ENCODE results near the gene COMMD1. TPM values are rescaled to one million over a fixed set of nuclear protein-coding genes. Genes with fewer than 3 reads are reported as not detected.
"Not testable (repeated sequence)": the region's sequence is repeated elsewhere in the genome, so short reads cannot be mapped to it uniquely, and the experiment has no call there.

COMMD1 gene
- total and polyA plus RNA-seq, 2 donors (not counting 3 experiments of a cell fraction or from before 2014, with no cell fraction given) = 39.5 to 57.1 TPM

DNA sequence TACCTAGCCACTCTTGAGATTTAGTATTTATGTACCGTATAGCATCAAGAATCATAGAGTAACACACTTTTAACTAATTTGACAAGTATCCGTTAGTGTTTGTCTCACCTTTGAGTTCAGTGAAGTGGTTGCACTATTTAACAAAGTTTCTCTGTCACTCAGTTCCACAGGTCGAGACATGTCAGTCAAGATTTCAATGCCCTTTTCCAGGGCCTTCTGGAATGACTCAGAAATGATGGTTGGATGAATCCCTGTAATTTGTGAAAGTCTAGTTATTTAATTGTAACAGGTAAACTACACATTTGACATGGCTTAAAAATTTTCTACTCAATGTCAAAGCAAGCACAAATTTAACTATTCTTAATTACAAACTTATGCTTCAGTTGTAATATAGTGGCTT, 26.7 kb upstream of the COMMD1 start:
- intact Hi-C loops (cut with micrococcal nuclease) = no loop called here
- TF ChIP-seq GATA2 (IDR thresholded peaks at IDR 0.05; ENCODE audit: insufficient read depth, insufficient read length, low read depth, low read length) = no peak
- TF ChIP-seq EZH2 (IDR thresholded peaks at IDR 0.05; ENCODE audit: borderline replicate concordance, low read depth, low read length, severe bottlenecking) = no peak
- TF ChIP-seq MAX (IDR thresholded peaks at IDR 0.05; ENCODE audit: insufficient read depth, insufficient read length) = no peak
- no peak for TF ChIP-seq MYC (IDR thresholded peaks at IDR 0.05; ENCODE audit: low read depth, low read length)
- TF ChIP-seq POLR2A (IDR thresholded peaks at IDR 0.05; ENCODE audit: low read depth, low read length) = no peak
- no peak for TF ChIP-seq JUN (IDR thresholded peaks at IDR 0.05; ENCODE audit: borderline replicate concordance, insufficient read depth, insufficient read length, low read depth)
- no peak for TF ChIP-seq FOS (IDR thresholded peaks at IDR 0.05; ENCODE audit: borderline replicate concordance, insufficient read depth, low read length)
- TF ChIP-seq, protein P1, sequence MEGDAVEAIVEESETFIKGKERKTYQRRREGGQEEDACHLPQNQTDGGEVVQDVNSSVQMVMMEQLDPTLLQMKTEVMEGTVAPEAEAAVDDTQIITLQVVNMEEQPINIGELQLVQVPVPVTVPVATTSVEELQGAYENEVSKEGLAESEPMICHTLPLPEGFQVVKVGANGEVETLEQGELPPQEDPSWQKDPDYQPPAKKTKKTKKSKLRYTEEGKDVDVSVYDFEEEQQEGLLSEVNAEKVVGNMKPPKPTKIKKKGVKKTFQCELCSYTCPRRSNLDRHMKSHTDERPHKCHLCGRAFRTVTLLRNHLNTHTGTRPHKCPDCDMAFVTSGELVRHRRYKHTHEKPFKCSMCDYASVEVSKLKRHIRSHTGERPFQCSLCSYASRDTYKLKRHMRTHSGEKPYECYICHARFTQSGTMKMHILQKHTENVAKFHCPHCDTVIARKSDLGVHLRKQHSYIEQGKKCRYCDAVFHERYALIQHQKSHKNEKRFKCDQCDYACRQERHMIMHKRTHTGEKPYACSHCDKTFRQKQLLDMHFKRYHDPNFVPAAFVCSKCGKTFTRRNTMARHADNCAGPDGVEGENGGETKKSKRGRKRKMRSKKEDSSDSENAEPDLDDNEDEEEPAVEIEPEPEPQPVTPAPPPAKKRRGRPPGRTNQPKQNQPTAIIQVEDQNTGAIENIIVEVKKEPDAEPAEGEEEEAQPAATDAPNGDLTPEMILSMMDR (IDR thresholded peaks at IDR 0.05; ENCODE audit: extremely low read depth in 1 of 2, insufficient read depth in 1 of 2, low read depth in 1 of 2, low read length in 2 of 2) = no peak
- TF ChIP-seq POLR2AphosphoS5 (IDR thresholded peaks at IDR 0.05; ENCODE audit: insufficient read depth, low read depth, low read length) = no peak
- BruUV-seq (replicated peaks) = no TSS peak

DNA sequence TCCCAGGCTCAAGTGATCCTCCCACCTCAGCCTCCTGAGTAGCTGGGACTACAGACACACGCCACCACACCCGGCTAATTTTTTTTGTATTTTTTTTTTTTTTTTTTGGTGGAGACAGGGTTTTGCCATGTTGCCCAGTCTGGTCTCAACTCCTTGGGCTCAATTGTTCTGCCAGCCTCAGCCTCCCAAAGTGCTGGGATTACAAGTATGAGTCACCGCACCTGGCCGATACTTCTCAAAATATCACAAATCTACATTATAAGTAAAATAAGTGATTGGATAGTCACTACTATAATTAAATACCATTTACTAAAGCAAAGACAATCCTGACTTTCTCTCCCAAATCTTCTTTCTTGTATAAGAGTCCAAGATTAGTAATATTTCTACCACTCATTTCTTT, 26.1 kb upstream of the COMMD1 start:
- H3K27ac ChIP-seq (ENCODE audit: insufficient read depth, low read depth, low read length); H3K4me3 ChIP-seq (replicated peaks in 1 of 3; ENCODE audit: insufficient read depth in 1 of 3, low read depth in 1 of 3, low read length in 3 of 3); FAIRE-seq; intact Hi-C loops (cut with micrococcal nuclease); H3K9me1 ChIP-seq (replicated peaks; ENCODE audit: control insufficient read depth, extremely low read depth, insufficient read depth, low read length); H2AFZ ChIP-seq (ENCODE audit: low read depth, low read length); H3K27me3 ChIP-seq (ENCODE audit: control insufficient read depth in 2 of 2, insufficient read depth in 2 of 2, low read length in 2 of 2); POLR2A ChIA-PET; dilution Hi-C loops (cut with MboI; ENCODE audit: extremely low pct_ligation_motif_present, low sequenced_read_pairs); H3K9ac ChIP-seq (replicated peaks; ENCODE audit: extremely low read depth, insufficient read depth, low read length); H3K9me3 ChIP-seq (replicated peaks; ENCODE audit: control insufficient read depth, insufficient read depth, low read length); H4K20me1 ChIP-seq (replicated peaks; ENCODE audit: control insufficient read depth, extremely low read depth, insufficient read depth, low read length); H3K4me1 ChIP-seq (ENCODE audit: control insufficient read depth, extremely low read depth, insufficient read depth, low read length); BruUV-seq (replicated peaks); H3K4me2 ChIP-seq (ENCODE audit: insufficient read depth, low read length); CTCF ChIA-PET; DNase-seq (ENCODE audit: low read depth, low spot score): not testable (repeated sequence)
- Histone ChIP-seq H3K36me3 (ENCODE audit: control insufficient read depth in 2 of 2, extremely low read depth in 1 of 2, insufficient read depth in 2 of 2, low read length in 2 of 2) (peaks cover 24 to 38% of the 10 kb centered on the region in 2 experiments), H3K79me2 (ENCODE audit: control insufficient read depth, insufficient read depth, low read length) (peaks cover 37% of the 10 kb centered on the region)

More for the DNA sequence above, 26.7 kb upstream of the COMMD1 start:
- no peaks in the 10 kb centered on the region for H3K4me1 ChIP-seq (ENCODE audit: control insufficient read depth, extremely low read depth, insufficient read depth, low read length)
- FAIRE-seq (no peak), DNase-seq (ENCODE audit: low read depth, low spot score) (no peak)
- dilution Hi-C loops (cut with MboI; ENCODE audit: extremely low pct_ligation_motif_present, low sequenced_read_pairs) = no loop called here
- no peak overlapping the region for H3K4me3 ChIP-seq (replicated peaks in 1 of 3; ENCODE audit: insufficient read depth in 1 of 3, low read depth in 1 of 3, low read length in 3 of 3)
- H3K9ac ChIP-seq (replicated peaks; ENCODE audit: extremely low read depth, insufficient read depth, low read length) = no peak overlapping the region
- ChIA-PET CTCF (no interaction called here), POLR2A (no interaction called here)
- H3K4me2 ChIP-seq (ENCODE audit: insufficient read depth, low read length) = no peak overlapping the region
- no peaks in the 10 kb centered on the region for H3K9me3 ChIP-seq (replicated peaks; ENCODE audit: control insufficient read depth, insufficient read depth, low read length)
- no peaks in the 10 kb centered on the region for H3K9me1 ChIP-seq (replicated peaks; ENCODE audit: control insufficient read depth, extremely low read depth, insufficient read depth, low read length)
- H4K20me1 ChIP-seq (replicated peaks; ENCODE audit: control insufficient read depth, extremely low read depth, insufficient read depth, low read length) = no peaks in the 10 kb centered on the region
- no peak overlapping the region for H2AFZ ChIP-seq (ENCODE audit: low read depth, low read length)
- peaks cover 31% of the 10 kb centered on the region for H3K79me2 ChIP-seq (ENCODE audit: control insufficient read depth, insufficient read depth, low read length)
- H3K27me3 ChIP-seq (ENCODE audit: control insufficient read depth in 2 of 2, insufficient read depth in 2 of 2, low read length in 2 of 2) = no peaks in the 10 kb centered on the region
- H3K27ac ChIP-seq (ENCODE audit: insufficient read depth, low read depth, low read length) = no peak overlapping the region
- peaks cover 24 to 42% of the 10 kb centered on the region in 2 experiments for H3K36me3 ChIP-seq (ENCODE audit: control insufficient read depth in 2 of 2, extremely low read depth in 1 of 2, insufficient read depth in 2 of 2, low read length in 2 of 2)
